GM19328 (cell line): Measurements from ENCODE around the gene KAZALD1.
"Not testable (repeated sequence)": the region's sequence is repeated elsewhere in the genome, so short reads cannot be mapped to it uniquely, and the experiment has no call there.

ENCODE experiments used
- ATAC-seq: cut with Tn5 transposase; IDR thresholded peaks from one replicate; pipeline ENCODE4 v1.9.1; 2021; ENCODE audit warnings: mild to moderate bottlenecking, moderate library complexity; ENCODE audit not compliant: unreplicated experiment

KAZALD1 gene

DNA sequence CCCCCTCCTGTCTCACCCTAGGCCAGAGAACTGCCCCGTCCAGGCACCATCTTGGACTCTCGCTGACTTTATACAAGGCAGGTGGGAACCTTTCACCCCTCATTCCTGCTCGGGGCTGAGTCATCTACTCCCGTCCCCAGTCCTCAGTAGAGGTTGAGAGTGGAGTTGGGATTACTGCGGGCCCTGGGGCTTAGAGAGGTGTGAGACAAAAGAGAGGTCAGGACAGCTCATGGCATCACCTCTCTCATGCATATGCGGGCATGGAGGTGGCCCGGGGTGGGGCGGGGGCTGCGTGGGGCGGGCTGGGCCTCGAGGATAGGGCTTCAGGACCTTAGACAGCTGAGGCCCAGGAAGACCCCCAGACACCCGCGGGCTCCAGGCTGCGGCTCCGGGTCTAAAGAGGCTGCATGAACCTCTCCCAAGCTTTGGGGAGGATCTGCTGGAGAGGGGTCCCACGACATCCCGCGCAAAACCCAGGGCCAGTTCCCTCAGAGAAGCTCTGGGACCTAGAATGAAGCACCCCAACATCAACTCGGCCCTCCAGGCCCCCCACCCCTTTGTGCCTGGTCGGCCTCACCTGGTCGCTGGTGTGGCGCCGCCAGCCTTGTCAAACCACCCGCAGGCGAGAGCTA lies 31.2 kb upstream of the KAZALD1 start:
- ATAC-seq = no peak

DNA sequence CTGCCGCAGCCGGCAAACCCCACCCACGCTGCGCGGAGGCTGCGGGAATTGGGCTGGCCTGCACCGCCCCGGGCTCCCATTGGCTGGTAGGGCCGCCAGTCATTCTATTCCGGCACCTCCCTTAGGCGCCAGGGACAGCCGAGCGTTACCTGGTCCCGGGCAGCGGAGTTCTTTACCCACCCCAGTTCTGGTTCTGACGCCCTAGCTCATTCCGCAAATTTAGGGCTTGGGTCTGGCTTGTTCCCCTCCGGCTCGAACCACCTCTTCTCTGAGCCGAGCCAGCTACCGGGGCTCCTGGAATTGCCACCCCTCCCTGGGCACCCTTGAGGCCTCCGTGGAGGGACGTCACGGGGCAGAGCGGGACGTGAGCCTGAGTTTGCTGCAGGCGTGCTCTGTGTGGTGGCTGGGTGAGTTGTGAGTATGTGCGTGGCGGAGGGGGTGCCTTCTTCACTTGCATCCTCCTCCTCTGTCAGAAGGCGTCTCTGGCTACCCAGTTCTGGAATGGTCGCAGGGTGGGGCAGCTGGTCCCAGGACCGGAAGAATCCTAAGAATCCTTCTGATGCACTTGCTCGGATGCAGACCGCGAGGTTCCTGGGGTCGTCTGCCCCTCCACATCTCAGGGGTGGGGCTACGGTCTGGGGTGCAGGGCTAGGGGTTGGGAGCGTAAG lies 30.5 kb upstream of the KAZALD1 start, which contains the start of the genes PDZD7 and SFXN3:
TSS of gene PDZD7 (minus strand) at position 2 of the 668 bp plus-strand sequence. CDS start 910 bp downstream, outside the sequence.
TSS of gene SFXN3 (plus strand) at position 107 of the 668 bp plus-strand sequence. CDS start 3,461 bp downstream, outside the sequence.
- ATAC-seq = peak; percentile 85

DNA sequence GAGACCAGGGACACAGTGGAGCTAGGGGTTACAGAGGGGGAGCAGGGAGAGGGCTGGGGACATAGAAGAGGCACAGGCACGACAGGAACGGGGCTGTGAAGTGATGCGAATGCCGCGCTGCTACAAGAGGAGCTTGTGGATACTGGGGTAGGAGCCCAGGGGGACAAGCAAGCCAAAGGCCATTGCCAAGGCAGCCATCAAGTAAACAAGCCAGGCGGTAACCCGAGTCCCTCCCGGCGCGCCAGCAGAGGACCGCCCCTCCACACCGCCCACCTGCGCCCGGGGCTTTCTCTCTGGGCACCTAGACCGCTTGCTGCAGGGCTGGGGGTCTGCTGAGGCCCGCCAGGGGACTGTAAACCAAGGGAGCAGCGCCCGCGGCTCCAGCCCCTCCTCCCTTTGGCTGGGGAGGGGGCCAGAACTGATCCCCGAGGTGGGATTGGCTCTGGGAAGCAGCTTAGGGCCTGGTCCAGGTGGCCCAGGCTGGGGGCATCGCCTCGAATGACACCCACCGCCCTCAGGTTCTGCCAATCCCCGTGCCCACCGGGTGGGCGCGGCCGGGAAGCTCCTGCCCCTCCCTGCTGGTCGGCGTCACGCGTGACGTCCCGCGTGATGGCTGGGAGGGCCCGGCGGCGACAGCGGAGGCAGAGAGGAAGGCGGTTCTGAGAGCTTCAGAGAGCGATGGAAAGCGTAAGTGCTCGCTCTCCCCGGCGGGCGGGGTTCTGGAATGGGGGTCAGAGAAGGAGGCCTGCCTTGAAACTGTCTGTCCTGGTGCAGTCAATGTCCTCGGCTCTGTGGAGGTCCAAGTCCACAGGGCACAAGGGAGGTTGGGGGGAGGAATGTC lies 29.8 kb upstream of the KAZALD1 start:
- no peak for ATAC-seq

DNA sequence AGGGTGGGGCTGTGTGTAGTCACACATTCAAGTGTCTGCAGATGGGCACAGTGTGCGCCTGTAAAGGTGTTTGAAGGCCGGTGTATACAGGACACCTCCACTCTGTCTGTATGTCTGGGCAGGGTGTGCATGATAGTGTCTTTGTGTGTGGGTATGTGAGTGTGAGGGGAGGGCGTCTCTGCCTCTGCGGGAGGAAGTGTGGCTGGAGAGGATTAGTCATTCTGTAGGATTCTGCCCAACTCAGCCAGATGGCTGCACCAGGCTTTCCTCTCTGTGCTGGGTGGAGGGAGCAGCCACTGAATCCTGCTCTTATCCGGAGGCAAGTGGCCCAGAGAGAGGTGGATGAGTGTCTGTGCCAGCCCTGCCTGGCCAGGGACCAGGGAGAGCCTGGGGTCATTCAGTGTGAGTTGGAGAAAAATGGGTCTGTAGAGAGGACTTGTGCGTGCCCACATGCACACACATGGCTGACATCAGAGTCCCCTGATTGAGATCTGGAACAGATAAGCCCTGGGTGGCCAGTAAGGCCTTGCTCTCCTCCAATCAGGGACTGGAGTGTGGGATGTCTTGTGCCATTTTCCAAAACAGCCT lies 29.1 kb upstream of the KAZALD1 start:
- ATAC-seq = no peak

GRCh38 chr10:101033276-101033675 lies 28.5 kb upstream of the KAZALD1 start:
- no peak for ATAC-seq

DNA sequence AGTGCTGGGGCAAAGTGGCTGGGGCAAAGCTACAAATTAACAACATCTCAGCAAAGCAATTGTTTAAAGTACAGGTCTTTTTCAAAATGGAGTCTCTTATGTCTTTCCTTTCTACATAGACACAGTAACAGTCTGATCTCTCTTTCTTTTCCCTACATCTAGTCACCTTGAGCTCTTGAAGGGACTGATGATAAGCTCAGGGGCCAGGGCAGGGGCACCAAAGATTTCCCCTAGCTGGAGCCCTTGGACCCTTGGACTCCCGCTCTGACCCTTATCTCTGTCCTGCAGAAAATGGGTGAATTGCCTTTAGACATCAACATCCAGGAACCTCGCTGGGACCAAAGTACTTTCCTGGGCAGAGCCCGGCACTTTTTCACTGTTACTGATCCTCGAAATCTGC lies 27.4 kb upstream of the KAZALD1 start:
- not testable (repeated sequence) for ATAC-seq

GRCh38 chr10:101035314-101035713 lies 26.5 kb upstream of the KAZALD1 start:
- no peak for ATAC-seq

DNA sequence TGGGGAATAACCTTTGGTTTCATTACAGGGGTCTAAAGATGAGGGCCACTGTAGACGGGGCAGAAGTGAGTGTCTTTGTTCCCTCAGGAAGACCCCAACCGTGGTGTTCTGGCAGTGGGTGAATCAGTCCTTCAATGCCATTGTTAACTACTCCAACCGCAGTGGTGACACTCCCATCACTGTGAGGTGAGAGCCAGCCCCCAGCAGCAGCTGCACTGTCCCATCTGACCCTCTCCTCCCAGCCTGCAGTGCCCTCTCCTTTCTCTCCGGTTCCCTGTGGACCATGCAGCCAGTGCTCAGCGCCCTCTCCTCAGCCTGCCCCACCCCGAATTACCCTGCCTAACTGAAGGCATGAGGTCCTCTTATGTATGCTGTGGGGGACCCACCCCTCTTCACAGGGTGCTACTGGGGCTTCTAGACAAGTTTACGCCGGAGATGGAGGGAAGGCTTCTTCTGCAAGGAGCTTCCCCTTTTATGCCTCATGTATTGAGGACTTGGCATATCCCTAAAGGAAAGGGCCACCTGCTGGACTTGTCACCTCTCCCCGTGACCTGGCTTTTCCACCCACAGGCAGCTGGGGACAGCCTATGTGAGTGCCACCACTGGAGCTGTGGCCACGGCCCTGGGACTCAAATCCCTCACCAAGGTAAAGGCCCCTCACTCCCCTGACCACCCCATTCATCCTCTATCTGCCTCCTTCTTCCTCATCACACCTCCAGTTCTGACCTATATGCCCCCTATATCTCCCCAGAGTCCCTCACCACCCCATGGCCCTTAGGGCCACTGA lies 25.7 kb upstream of the KAZALD1 start:
- ATAC-seq = no peak

- ATAC-seq = no peak
Observed at GRCh38 chr10:101036726-101037125, 25.1 kb upstream of the KAZALD1 start.

DNA sequence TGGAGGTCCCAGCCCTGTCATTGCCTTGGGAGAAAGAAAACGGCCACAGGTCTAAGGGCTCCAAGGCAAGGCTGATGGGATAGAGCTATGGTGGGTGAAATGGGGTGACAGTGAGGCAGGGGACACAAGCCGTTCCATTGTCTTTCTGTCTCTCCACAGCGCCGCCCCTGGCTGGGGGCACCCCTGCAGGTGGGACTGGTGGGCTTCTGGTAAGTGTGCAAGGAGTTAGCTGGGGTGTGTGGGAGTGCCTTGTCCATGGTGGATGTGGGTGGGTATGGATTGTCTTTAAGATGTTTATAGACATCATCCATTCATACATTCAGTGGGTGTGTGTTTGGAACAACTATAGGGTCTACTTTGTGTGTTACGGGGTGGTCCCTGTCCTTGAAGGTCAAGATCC lies 23.3 kb upstream of the KAZALD1 start:
- no peak for ATAC-seq

- no peak for ATAC-seq
Observed at GRCh38 chr10:101040061-101040460, 21.7 kb upstream of the KAZALD1 start.

GRCh38 chr10:101040851-101041250 lies 20.9 kb upstream of the KAZALD1 start:
- no peak for ATAC-seq

DNA sequence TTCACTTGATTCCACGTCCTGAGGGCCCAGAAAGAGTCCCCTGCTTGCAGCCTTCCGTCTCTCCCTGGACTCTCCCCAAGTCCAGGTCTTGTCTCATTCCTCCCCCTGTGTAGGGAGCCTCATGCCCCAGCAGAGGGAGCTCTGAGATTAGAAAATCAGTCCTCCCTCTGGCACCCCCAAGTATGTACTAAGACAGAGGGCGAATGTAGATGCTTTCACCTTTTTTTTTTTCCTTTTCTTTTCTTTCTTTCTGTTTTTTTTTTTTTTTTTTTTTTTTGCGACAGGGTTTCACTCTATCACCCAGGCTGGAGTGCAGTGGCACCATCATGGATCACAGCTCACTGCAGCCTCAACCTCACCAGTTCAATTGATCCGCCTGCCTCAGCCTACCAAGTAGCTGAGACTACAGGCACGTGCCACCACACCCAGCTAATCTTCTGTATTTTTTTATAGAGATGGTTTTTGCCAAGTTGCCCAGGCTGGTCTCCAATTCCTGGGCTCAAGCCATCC lies 20.5 kb upstream of the KAZALD1 start:
- peak; percentile 56 for ATAC-seq

DNA sequence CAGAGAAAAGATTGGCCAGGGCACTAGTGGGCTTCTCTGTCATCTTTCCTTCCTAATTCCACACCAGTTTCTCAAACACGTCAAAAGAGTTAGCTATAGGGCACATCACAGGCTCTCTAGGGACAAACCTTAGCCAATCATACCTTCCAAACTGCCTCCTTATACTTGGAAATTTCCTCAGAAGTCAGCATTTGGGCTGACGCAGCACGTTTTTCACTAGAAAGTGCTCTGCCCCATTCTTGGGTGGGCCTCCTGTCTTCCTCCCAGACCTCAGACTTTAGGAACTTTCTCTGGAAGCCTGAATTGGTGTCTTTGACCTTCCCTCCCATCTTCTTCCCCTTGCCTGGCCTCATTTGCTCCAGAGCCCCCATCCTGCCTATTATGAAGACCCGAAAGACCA lies 19.7 kb upstream of the KAZALD1 start:
- ATAC-seq = no peak

- ATAC-seq = peak; percentile 91
Observed at GRCh38 chr10:101042667-101043362, 19.0 kb upstream of the KAZALD1 start.

GRCh38 chr10:101043363-101043707 lies 18.5 kb upstream of the KAZALD1 start:
- no peak for ATAC-seq

DNA sequence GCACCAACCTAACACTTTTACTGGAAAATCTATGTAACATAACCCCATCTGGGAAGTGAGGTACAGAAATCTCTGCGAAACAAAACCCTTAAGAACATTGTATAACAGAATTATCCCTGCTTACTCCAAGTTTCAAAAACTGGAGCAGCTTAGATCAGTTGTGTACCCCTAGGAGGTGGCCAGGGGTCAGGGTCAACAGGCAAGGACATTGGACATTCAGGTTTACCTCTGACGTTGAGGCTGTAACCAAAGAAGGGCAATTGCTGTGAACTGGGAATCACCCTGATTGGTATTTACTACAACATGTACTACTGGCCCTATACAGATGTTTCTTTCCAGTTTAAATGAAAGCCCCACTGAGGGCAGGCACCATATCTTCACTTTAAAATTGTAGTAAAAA lies 17.7 kb upstream of the KAZALD1 start:
- no peak for ATAC-seq

DNA sequence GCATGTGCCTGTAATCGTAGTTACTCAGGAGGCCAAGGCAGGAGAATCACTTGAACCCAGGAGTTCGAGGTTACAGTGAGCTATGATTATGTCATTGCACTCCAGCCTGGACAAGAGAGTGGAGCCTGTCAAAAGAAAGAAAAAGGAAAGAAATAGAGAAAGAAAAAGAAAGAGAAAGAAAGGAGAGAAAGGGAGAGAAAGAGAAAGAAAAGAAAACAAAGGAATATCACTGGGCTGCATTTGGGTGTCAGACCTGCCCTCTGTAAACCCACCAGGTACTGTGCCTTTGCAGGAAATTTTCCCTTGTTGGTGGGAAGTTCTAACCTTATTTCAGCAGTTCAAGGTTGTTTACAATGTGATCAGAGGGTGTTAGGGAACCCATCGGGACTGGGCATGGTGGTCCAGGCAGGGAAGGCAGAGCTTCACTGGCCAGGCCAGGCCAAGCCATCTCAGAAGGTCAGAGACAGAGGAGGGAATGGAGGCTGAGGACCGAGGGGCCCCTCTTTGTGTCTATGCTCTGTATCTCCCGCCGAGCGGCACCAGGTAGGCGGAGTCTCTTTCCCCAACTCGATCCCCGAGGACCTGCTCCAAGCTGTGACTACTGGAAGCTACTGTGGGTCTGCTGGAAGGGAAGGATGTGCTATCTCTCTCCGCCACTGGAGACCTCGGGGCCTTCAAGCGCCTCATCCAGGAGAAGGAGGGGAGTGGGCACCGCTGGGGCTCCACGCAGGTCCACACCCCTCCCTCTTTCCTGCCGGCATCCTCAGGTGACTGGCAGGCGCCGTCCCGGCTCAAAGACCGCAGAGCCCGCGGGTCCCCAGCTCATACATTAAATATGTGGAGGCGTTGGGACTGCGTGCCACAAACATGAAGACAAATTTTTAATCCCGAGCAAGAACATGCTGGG lies 15.2 kb upstream of the KAZALD1 start:
- ATAC-seq = no peak

DNA sequence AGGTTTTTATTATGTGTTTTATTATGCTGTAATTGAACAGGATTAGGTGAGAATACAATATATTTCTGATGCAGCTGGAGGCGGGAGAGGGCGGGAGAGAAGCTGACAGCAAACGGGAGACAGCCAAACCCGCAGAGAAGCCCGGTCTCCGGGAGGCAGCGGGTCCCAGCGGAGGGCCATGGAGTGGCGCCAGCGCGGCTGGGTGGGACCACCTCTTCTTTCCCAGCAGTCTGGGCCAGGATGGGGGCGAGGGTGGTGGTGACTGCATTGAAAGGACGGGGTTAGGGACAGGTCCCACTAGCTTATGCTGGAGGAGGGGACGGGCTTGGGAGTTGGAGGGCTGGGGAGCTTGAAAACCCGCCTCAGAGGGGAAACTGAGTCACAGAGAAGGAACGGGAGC lies 14.5 kb upstream of the KAZALD1 start:
- no peak for ATAC-seq
